Spleen (tissue), 7 donors: ENCODE data around the gene DEFB108B.
"Not testable (repeated sequence)": the region's sequence is repeated elsewhere in the genome, so short reads cannot be mapped to it uniquely, and the experiment has no call there.

Experiments used
- POLR2AphosphoS5 ChIP-seq, 3 donors: sonication (generic); formaldehyde crosslinking; IDR thresholded peaks; one replicate each; pipeline ENCODE4 v1.5.1; 2017; ENCODE audit warnings: antibody characterized with exemption in 3 of 3
- TF ChIP-seq, protein P1 (sequence below), 11 experiments: fragments of 200-600 bp in 7 of 11; fragments of 450-650 bp in 4 of 11; sonication (generic) in 4 of 11; IDR thresholded peaks in 8 of 11; conservative IDR thresholded peaks in 3 of 11; 1 replicate in 7 of 11; 2 replicates in 4 of 11; pipeline versions ENCODE4 v1.4.0 to v1.8.0; 2016 to 2021; ENCODE audit warnings: antibody characterized with exemption in 11 of 11, inconsistent platforms in 4 of 11, mild to moderate bottlenecking in 1 of 11
- donor health status: DM: no; HTN: no; CAD: no; lungs with moderate emphysema.
- donor health status: DM: no; HTN: no; CAD: no.
- donor health status: DM: no; HTN: no; CAD: no.

DNA sequence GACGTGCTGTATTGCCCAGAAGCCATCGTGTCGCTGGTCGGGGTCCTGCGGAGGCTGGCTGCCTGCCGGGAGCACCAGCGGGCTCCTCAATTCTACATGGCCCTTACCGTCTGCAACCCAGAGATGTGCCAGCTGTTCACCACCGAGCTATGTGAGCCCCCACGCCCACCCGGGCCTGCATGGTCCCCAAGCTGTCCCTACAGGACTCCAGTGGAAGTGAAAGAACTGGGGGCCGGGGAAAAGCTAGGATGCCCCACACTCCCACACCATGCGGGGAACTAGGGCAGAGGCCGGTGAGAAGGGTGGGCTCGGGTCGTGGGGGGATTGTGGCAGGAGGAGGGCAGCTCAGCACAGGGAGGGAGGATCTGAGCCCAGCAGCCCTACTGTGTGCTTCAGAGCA lies 37.0 kb upstream of the DEFB108B start:
- TF ChIP-seq, protein P1, sequence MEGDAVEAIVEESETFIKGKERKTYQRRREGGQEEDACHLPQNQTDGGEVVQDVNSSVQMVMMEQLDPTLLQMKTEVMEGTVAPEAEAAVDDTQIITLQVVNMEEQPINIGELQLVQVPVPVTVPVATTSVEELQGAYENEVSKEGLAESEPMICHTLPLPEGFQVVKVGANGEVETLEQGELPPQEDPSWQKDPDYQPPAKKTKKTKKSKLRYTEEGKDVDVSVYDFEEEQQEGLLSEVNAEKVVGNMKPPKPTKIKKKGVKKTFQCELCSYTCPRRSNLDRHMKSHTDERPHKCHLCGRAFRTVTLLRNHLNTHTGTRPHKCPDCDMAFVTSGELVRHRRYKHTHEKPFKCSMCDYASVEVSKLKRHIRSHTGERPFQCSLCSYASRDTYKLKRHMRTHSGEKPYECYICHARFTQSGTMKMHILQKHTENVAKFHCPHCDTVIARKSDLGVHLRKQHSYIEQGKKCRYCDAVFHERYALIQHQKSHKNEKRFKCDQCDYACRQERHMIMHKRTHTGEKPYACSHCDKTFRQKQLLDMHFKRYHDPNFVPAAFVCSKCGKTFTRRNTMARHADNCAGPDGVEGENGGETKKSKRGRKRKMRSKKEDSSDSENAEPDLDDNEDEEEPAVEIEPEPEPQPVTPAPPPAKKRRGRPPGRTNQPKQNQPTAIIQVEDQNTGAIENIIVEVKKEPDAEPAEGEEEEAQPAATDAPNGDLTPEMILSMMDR (IDR thresholded peaks at IDR 0.05 in 8 of 11, conservative IDR thresholded peaks at IDR 0.05 in 3 of 11): not testable (repeated sequence)
- TF ChIP-seq POLR2AphosphoS5 (IDR thresholded peaks at IDR 0.05): not testable (repeated sequence)
